ENCODE results near the gene SLC1A7.

Gene SLC1A7

DNA sequence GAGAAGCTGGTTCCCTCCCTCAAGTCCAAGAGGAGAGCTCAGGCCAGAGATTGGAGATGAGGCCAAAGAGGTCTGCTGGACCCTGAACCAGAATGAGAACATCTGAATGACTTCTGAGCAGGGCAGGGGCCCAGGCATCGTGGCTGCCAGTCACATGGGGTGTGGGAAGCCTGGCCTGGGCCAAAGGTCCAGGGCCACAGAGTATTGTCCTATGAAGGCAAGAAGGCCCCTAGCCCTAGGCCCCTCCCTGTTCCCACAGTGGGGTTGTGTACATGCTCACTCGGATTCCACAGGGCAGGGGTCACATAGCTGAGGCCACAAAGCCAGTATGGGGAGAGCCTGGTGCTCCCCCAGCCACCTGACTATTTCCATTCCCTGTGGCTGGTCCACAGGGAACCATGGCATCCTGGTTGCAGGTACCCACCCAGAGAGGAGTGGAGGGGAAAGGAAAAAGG, 18.5 kb upstream of the SLC1A7 start:
- no peak for DNase-seq (ENCODE audit: low spot score)

DNA sequence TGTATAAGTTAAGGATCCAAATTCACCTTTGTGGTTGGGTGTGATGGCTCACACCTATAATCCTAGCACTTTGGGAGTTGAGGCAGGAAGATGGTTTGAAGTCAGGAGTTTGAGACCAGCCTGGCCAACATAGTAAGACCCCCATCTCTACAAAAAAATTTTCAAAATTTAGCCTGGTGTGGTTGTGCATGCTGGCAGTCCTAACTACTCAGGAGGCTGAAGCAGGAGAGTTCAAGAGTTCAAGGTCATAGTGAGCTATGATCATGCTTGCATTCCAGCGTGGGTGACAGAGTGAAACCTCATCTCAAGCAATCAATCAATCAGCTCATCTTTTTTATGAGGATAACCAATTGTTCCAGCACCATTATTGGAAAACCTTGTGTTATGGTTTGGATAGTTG, 16.5 kb upstream of the SLC1A7 start:
- no peak for DNase-seq (ENCODE audit: low spot score)

- no peak for DNase-seq (ENCODE audit: low spot score)
Observed at GRCh38 chr1:53156783-53157182, 14.3 kb upstream of the SLC1A7 start.

- DNase-seq (ENCODE audit: low spot score) = no peak
Observed at GRCh38 chr1:53155945-53156344, 13.5 kb upstream of the SLC1A7 start.

- DNase-seq (ENCODE audit: low spot score) = no peak
Observed at GRCh38 chr1:53155534-53155933, 13.1 kb upstream of the SLC1A7 start.

- no peak for DNase-seq (ENCODE audit: low spot score)
Observed at GRCh38 chr1:53154859-53155438, 12.5 kb upstream of the SLC1A7 start.

- DNase-seq (ENCODE audit: low spot score) = no peak
Observed at GRCh38 chr1:53153752-53154151, 11.3 kb upstream of the SLC1A7 start.

DNA sequence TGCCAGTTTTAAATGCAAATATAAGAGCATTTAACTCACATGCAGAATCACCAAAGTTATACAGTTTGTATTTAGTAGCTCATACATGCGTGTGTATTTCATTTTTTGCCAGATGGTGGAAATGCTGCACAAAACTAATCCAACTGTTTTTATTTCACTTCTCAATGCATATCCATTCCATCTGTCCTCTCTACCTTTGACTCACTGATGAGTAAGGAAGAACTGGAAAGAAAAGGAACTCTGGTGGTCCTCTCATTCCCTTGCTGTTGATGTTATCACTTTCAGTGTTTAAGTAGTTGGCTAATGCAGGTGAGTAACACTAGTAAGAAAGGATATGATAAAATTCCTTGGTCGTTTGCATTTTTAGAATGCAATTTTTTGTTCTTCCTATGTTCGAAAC, 5.7 kb upstream of the SLC1A7 start:
- DNase-seq (ENCODE audit: low spot score) = no peak

- no peak for DNase-seq (ENCODE audit: low spot score)
Observed at GRCh38 chr1:53147174-53147573, 4.7 kb upstream of the SLC1A7 start.

DNA sequence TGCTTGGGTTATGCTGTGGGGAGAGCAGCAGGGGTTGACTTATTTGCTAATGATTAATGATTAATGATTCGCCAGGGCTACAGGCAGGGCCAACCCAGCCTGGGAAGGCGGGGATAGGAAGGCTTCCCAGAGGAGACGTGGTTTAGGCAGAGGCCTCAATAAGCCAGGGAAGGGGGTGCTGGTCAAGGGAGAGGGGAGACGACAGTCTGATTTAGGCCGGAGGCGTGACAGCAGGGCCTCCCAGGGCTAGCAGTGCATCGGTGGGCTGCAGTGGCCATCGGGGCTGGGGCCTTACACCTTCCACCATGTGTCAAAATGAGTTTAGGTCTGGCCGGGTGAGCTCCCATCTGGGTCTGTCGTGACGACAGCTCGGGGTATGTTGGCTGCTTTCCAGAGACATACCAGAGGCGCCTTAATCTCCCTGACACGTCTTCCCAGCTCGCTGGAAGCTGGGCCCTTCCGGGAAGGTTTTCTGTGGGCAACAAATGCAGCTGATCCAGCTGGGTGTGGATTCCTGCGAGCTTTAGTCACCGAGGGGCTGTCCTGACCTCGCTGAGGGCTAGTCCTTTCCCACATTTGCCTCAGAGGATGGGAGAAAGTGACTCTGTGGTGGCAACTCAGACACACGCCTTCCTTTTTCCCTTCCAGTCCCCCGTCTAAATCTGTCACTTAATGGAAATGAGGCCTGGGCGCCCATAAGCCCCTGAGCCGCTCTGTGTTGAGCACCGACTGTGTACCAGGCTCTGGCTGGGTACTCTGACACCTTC, 3.7 kb upstream of the SLC1A7 start:
- peak; percentile 67 for DNase-seq (ENCODE audit: low spot score)

GRCh38 chr1:53145619-53145941, 3.1 kb upstream of the SLC1A7 start:
- DNase-seq (ENCODE audit: low spot score) = no peak

GRCh38 chr1:53145051-53145600, 2.7 kb upstream of the SLC1A7 start:
- no peak for DNase-seq (ENCODE audit: low spot score)

- no peak for DNase-seq (ENCODE audit: low spot score)
Observed at GRCh38 chr1:53144201-53144600, 1.8 kb upstream of the SLC1A7 start.

DNA sequence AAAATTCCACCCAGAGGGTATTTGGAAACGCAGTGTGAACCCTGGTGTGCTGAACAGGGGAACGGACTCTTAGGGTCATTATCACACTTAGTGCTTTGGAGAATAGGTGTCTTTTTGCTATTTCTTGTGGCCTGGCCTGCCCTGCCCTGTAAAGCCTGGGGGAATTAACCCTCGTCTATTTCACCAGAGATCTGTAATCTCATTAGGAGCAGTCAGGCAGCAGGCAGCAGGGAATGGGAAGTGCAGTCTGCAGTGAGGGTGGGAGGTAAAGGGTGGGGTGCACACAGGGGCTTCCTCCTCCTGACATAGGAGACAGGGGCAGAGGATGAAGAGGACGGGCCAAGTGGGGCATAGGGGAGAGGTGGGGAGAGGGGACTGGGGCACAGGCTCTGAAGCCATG, 1.1 kb upstream of the SLC1A7 start:
- DNase-seq (ENCODE audit: low spot score) = peak; percentile 65

DNA sequence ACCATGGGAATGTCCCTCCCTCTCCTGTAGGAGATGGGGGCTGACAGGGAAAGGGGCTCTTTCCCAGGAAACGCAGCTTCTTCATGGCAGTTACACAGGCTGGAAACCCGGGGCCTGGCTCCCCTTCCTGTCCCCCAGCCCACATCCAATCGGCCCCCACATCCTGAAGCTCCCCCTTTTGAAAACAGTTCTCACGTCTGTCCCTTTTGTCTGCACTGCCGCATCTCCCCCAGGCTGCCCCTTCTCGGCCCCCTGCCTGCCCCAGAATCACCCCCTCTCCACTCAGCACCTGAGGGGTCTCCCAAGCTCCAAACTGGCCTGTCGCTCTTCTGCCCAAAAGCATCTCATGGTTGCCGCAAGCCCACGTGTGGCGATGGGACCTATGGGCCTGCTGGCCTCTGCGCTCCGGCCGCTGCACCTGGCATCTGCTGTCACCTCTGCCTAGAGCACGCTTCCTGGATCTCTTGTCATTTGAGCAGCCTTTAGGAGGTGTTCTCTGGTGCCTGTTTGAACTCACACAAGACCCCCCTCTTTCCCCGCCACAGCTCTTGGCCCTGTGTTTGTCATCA, 867 bp downstream of the SLC1A7 start:
- DNase-seq (ENCODE audit: low spot score) = no peak

- no peak for DNase-seq (ENCODE audit: low spot score)
Observed at GRCh38 chr1:53140451-53140850, 2.0 kb downstream of the SLC1A7 start.

GRCh38 chr1:53139951-53140361, 2.5 kb downstream of the SLC1A7 start:
- no peak for DNase-seq (ENCODE audit: low spot score)

- no peak for DNase-seq (ENCODE audit: low spot score)
Observed at GRCh38 chr1:53138991-53139884, 3.2 kb downstream of the SLC1A7 start.

- no peak for DNase-seq (ENCODE audit: low spot score)
Observed at GRCh38 chr1:53137729-53138128, 4.7 kb downstream of the SLC1A7 start.

GRCh38 chr1:53135735-53136114, 6.7 kb downstream of the SLC1A7 start:
- no peak for DNase-seq (ENCODE audit: low spot score)

DNA sequence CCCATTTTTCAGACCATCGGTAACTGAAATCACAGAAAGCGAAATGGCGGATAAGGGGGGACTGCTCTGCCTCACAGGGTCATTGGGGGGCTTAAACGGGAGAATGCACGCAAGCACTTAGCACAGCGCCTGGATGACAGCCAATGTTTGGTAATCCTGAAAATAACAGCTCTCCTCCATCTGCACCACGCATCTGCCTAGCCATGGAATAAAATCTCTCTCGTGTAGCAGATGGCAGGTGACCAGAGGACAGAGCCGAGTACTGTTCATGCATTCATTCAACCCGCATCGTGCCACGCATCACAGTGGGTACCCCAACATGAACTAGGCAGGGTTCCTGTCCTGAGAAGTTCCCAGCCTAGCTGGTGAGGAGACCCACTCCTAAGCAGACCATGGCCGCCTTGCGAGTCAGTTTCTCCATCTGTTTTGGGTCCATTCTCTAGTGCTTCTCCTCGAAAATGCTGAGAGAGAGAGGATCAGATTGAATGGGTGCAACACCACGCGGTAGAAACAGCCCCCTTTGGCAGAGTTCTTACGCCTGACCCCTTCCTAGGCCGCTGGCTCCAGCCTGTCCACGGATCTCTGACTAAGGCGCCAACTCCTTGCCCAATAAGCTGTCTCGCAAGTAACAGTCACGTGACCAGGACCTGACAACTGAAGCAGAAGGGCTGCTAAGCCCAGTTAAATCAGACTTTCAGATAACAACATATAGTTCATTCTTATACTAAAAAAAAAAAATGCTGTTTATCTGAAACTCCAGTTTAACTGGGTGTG, 7.3 kb downstream of the SLC1A7 start:
- no peak for DNase-seq (ENCODE audit: low spot score)
